MM.1S (cell line): Measurements from ENCODE around the gene CSGALNACT2.

Source experiments
- DNase-seq: peaks from one replicate; pipeline ENCODE4 v3.0.0-alpha.2; 2015
- H2AFZ ChIP-seq: fragments of 300-600 bp; sonication (generic); 2 replicates; pipeline ENCODE4 v1.6.0; 2016; ENCODE audit warnings: antibody characterized with exemption, low read length
- H3F3A ChIP-seq: fragments of 300-600 bp; sonication (generic); 2 replicates; pipeline ENCODE4 v1.6.1; 2016; ENCODE audit warnings: mild to moderate bottlenecking, antibody characterized with exemption, low read length, moderate library complexity, mixed read lengths; ENCODE audit not compliant: insufficient read depth
- H3K27ac ChIP-seq: fragments of 300-600 bp; sonication (generic); 2 replicates; pipeline ENCODE4 v1.5.1; 2016; ENCODE audit warnings: mild to moderate bottlenecking, low read length
- H3K27me3 ChIP-seq: fragments of 300-600 bp; sonication (generic); replicated peaks from 2 replicates; pipeline ENCODE4 v1.6.0; 2016; ENCODE audit warnings: low read length; ENCODE audit not compliant: insufficient read depth
- H3K36me3 ChIP-seq: fragments of 300-600 bp; sonication (generic); replicated peaks from 2 replicates; pipeline ENCODE4 v1.6.1; 2016; ENCODE audit warnings: mild to moderate bottlenecking, low read length, mixed read lengths; ENCODE audit not compliant: insufficient read depth
- H3K4me1 ChIP-seq: fragments of 300-600 bp; sonication (generic); 2 replicates; pipeline ENCODE4 v1.6.1; 2016; ENCODE audit warnings: low read length, mixed read lengths
- H3K4me2 ChIP-seq: fragments of 300-600 bp; sonication (generic); 2 replicates; pipeline ENCODE4 v1.6.0; 2016; ENCODE audit warnings: low read depth, low read length
- H3K4me3 ChIP-seq: fragments of 300-600 bp; sonication (generic); 2 replicates; pipeline ENCODE4 v1.5.1; 2016; ENCODE audit warnings: low read length, mixed read lengths
- H3K79me2 ChIP-seq: fragments of 300-600 bp; sonication (generic); 2 replicates; pipeline ENCODE4 v1.6.1; 2016; ENCODE audit warnings: mixed run types, low read length, mixed read lengths
- H3K9ac ChIP-seq: fragments of 300-600 bp; sonication (generic); 2 replicates; pipeline ENCODE4 v1.6.1; 2016; ENCODE audit warnings: low read length, mixed read lengths
- H3K9me2 ChIP-seq: fragments of 300-600 bp; sonication (generic); replicated peaks from 2 replicates; pipeline ENCODE4 v1.6.1; 2016; ENCODE audit warnings: mild to moderate bottlenecking, low read length, mixed read lengths; ENCODE audit not compliant: insufficient read depth
- H3K9me3 ChIP-seq: fragments of 300-600 bp; sonication (generic); replicated peaks from 2 replicates; pipeline ENCODE4 v1.6.1; 2016; ENCODE audit warnings: mild to moderate bottlenecking, low read length, mixed read lengths; ENCODE audit not compliant: insufficient read depth
- H4K20me1 ChIP-seq: fragments of 300-600 bp; sonication (generic); 2 replicates; pipeline ENCODE4 v1.6.1; 2016; ENCODE audit warnings: mild to moderate bottlenecking, low read length, moderate library complexity, mixed read lengths; ENCODE audit not compliant: insufficient read depth
- CTCF ChIP-seq: fragments of 300-600 bp; sonication (generic); IDR thresholded peaks from 2 replicates; pipeline ENCODE4 v1.5.1; 2016; ENCODE audit warnings: antibody characterized with exemption, low read length, mixed read lengths
- EZH2 ChIP-seq: fragments of 300-600 bp; sonication (generic); optimal IDR thresholded peaks from 2 replicates; pipeline ENCODE3; 2017; ENCODE audit warnings: low read depth, mild to moderate bottlenecking, antibody characterized with exemption, low read length, mixed read lengths
- EZH2phosphoT487 ChIP-seq: fragments of 300-600 bp; sonication (generic); IDR thresholded peaks from 2 replicates; pipeline ENCODE4 v1.6.1; 2018; ENCODE audit warnings: antibody characterized with exemption, low read length

Gene CSGALNACT2

GRCh38 chr10:43234471-43235041 is 96.3 kb downstream of the CSGALNACT2 start:
- Histone ChIP-seq H2AFZ (no peak overlapping the region), H3K36me3 (no peaks in the 10 kb centered on the region), H3K27ac (no peak overlapping the region), H3F3A (no peaks in the 10 kb centered on the region), H3K9me3 (no peaks in the 10 kb centered on the region), H3K9ac (no peak overlapping the region), H3K79me2 (no peaks in the 10 kb centered on the region), H3K4me3 (no peak overlapping the region), H3K4me2 (no peak overlapping the region), H3K4me1 (no peaks in the 10 kb centered on the region), H4K20me1 (no peaks in the 10 kb centered on the region), H3K9me2 (no peaks in the 10 kb centered on the region), H3K27me3 (no peaks in the 10 kb centered on the region)
- DNase-seq, result no peak
- TF ChIP-seq EZH2, result no peak
- TF ChIP-seq CTCF, result no peak
- no peak for TF ChIP-seq EZH2phosphoT487
